GM19452 (cell line): ENCODE data around the gene RFX7.
"Not testable (repeated sequence)": the region's sequence is repeated elsewhere in the genome, so short reads cannot be mapped to it uniquely, and the experiment has no call there.

Source experiments
- ATAC-seq: cut with Tn5 transposase; IDR thresholded peaks from one replicate; pipeline ENCODE4 v1.9.1; 2021; ENCODE audit not compliant: unreplicated experiment

Gene RFX7

GRCh38 chr15:56205061-56205876, 38.4 kb downstream of the RFX7 start:
- ATAC-seq = no peak

- ATAC-seq = not testable (repeated sequence)
Observed at GRCh38 chr15:56203312-56203922, 40.3 kb downstream of the RFX7 start.

- ATAC-seq = no peak
Observed at GRCh38 chr15:56202701-56203100, 41.0 kb downstream of the RFX7 start.

GRCh38 chr15:56199038-56199437, 44.6 kb downstream of the RFX7 start:
- ATAC-seq = peak; percentile 61

- no peak for ATAC-seq
Observed at GRCh38 chr15:56194035-56194434, 49.6 kb downstream of the RFX7 start.

GRCh38 chr15:56192659-56193442, 50.8 kb downstream of the RFX7 start:
- ATAC-seq = no peak

DNA sequence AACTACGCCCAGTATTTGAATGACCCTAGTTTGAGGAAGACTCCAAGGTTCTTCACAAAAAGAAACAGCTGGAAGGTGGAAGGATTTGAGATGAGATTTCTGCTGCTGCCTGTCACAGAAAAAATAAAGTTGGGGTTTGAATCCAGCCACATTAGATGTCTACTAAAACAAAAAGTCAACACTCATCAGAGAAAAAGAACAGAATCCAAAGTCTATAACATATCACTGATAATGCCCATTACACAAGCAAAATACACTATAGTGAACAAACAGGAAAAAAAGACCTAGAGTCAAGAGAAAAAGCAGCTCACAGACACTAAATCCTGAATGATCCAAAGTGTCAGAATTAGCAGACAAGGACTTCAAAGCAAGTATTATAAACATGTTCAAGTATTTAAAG, 56.0 kb downstream of the RFX7 start:
- ATAC-seq = no peak

- no peak for ATAC-seq
Observed at GRCh38 chr15:56185980-56186379, 57.7 kb downstream of the RFX7 start.

GRCh38 chr15:56184516-56184915, 59.2 kb downstream of the RFX7 start:
- ATAC-seq = no peak

DNA sequence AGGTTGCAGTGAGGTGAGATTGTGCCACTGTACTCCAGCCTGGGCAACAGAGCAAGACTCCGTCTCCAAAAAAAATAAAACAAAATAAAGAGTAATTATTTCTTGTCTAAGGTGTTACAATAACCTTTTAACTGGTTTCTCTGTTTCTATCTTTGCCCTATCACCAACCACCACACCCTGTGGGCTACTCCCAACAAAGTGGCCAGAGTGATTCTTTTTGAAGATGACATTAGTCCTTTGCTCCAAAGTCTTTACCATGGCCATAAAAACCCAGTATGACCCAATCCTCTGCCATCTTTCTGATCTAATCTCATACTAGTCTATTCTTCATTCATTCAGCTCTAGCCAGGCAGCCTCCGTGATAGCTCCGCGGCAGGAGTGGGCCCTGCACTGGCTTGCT, 62.8 kb downstream of the RFX7 start:
- ATAC-seq = no peak

DNA sequence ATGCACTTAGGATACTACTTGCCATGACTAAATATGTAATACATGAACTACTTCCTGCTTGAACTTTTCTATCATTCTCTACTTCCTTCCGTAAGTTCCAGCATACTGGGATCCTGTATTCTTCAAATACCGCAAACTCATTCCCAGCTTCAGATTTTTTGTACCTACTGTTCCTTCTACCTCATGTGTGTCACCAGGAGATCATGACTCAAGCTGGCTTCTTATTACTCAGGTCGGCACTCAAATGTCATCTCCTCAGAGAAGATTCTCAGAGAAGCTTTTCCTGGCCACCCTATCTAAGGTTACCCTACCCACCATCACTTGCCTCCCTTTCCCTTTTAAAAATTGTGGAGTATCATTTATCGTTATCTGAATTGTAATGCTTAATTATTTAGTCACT, 66.7 kb downstream of the RFX7 start:
- no peak for ATAC-seq

DNA sequence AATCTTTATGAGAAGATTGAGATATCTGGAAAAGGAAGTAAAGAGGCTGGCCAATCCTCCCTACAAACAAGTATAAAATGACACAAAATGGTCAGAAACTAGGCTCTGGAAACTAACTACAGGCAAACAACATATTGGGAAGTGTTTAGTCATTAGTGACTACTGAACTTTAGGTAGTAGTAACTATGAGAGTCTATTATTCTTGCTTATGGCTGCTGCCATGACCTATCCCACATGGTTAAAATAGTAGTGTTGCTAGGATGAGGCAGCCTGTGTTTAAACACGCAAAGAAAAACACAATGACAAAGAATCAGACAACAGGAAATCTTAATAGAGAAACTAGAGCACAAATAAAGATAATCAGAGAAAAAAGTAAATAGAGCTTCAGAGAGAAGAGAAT, 67.9 kb downstream of the RFX7 start:
- ATAC-seq = no peak

GRCh38 chr15:56174649-56175048, 69.0 kb downstream of the RFX7 start:
- no peak for ATAC-seq

GRCh38 chr15:56168394-56168793, 75.3 kb downstream of the RFX7 start:
- no peak for ATAC-seq

DNA sequence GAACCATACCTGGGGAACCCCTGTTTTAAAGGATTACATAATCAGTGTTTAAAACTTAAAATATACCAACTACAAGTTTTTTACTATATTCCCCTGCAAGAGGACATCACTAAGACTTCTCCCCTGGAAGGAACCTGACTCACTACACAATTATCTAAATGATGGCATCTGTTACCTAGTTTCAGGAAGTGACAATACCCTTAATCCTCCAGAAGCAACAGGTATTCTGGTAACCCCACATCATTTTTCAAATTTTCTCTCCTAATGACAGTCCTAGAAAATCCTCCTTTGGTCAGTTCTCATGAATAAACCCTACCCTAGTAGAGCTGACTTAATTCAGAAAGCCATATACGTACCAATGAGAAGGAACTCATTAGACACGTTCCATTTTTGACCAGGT, 78.4 kb downstream of the RFX7 start:
- no peak for ATAC-seq

- ATAC-seq = no peak
Observed at GRCh38 chr15:56160966-56161365, 82.7 kb downstream of the RFX7 start.

GRCh38 chr15:56156877-56157276, 86.8 kb downstream of the RFX7 start:
- no peak for ATAC-seq

DNA sequence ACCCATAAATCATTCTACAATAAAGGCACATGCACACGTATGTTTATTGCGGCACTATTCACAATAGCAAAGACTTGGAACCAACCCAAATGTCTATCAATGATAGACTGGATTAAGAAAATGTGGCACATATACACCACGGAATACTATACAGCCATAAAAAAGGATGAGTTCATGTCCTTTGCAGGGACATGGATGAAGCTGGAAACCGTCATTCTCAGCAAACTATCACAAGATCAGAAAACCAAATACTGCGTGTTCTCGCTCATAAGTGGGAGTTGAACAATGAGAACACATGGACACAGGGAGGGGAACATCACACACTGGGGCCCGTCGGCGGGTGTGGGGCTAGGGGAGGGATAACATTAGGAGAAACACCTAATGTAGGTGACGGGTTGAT, 88.4 kb downstream of the RFX7 start:
- ATAC-seq = not testable (repeated sequence)

DNA sequence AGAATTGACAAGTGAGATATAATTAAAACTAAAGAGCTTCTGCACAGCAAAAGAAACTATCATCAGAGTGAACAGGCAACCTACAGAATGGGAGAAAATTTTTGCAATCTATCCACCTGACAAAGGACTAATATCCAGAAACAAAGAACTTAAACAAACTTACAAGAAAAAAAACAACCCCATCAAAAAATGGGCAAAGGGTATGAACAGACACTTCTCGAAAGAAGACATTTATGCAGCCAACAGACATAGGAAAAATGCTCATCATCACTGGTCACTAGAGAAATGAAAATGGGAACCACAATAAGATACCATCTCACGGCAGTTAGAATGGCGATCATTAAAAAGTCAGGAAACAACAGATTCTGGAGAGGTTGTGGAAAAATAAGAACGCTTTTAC, 88.9 kb downstream of the RFX7 start:
- not testable (repeated sequence) for ATAC-seq

DNA sequence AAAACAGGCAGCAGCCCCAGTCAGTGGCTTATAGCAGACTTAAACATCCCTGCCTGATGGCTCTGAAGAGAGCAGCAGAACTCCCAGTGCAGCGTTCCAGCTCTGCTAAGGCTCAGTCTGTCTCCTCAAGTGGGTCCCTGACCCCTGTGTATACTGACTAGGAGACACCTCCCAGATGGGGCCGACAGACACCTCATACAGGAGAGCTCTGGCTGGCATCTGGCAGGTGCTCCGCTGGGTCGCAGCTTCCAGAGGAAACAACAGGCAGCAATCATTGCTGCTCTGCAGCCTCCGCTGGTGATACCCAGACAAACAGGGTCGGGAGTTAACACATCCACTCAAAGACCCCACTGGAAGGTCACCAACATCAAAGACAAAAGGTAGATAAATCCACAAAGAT, 93.5 kb downstream of the RFX7 start:
- ATAC-seq = no peak

GRCh38 chr15:56148064-56148463, 95.6 kb downstream of the RFX7 start:
- ATAC-seq = no peak

- no peak for ATAC-seq
Observed at GRCh38 chr15:56146756-56147155, 96.9 kb downstream of the RFX7 start.
